Esophagus muscularis mucosa (tissue), 4 donors: ENCODE measurements around the gene FCSK. TPM values are rescaled to one million over a fixed set of nuclear protein-coding genes. Genes with fewer than 3 reads are reported as not detected.
"Not testable (repeated sequence)": the region's sequence is repeated elsewhere in the genome, so short reads cannot be mapped to it uniquely, and the experiment has no call there.

Experiments
- DNase-seq: peaks from one replicate; pipeline ENCODE4 v3.0.0-alpha.2; 2017; ENCODE audit errors: extremely low spot score
- H3K27ac ChIP-seq, 4 donors: fragments of 200-600 bp; sonication (generic); replicated peaks in 1 of 4; 1 replicate in 3 of 4; 2 replicates in 1 of 4; pipeline ENCODE4 v1.5.1; 2016 to 2019; ENCODE audit warnings: mild to moderate bottlenecking in 1 of 4
- H3K27me3 ChIP-seq, 4 donors: fragments of 200-600 bp; sonication (generic); one replicate each; pipeline versions ENCODE4 v1.5.1 to v1.6.0; 2016 to 2019
- H3K36me3 ChIP-seq, 4 donors: fragments of 200-600 bp; sonication (generic); one replicate each; pipeline ENCODE4 v1.5.1; 2016 to 2019
- H3K4me1 ChIP-seq, 4 donors: fragments of 200-600 bp; sonication (generic); one replicate each; pipeline ENCODE4 v1.5.1; 2016 to 2019
- H3K4me3 ChIP-seq, 4 donors: fragments of 200-600 bp; sonication (generic); 1 replicate in 2 of 4; 2 replicates in 2 of 4; pipeline ENCODE4 v1.5.1; 2016 to 2019; ENCODE audit warnings: mild to moderate bottlenecking in 4 of 4, moderate library complexity in 1 of 4
- H3K9me3 ChIP-seq, 4 donors: fragments of 200-600 bp; sonication (generic); 1 replicate in 3 of 4; 2 replicates in 1 of 4; pipeline ENCODE4 v1.5.1; 2016 to 2019
- EP300 ChIP-seq: sonication (generic); formaldehyde crosslinking; IDR thresholded peaks from one replicate; pipeline ENCODE4 v1.6.1; 2017; ENCODE audit warnings: antibody characterized with exemption
- POLR2A ChIP-seq: fragments of 450-650 bp; IDR thresholded peaks from one replicate; pipeline ENCODE4 v1.6.1; 2017; ENCODE audit warnings: antibody characterized with exemption, moderate library complexity, mild to moderate bottlenecking, low read depth
- POLR2AphosphoS5 ChIP-seq, 2 donors: sonication (generic); formaldehyde crosslinking; IDR thresholded peaks; one replicate each; pipeline ENCODE4 v1.6.1; 2017; ENCODE audit warnings: antibody characterized with exemption in 2 of 2
- WGBS: methylation state at CpG from one replicate; pipeline ENCODE4 v1.1.5; 2018; 5-methylcytosine and 5-hydroxymethylcytosine counted together
- intact Hi-C: fragments of 100-400 bp; cut with DNase I; formaldehyde crosslinking; loops from one replicate; pipeline ENCODE4 v1.15.1; 2023
- total RNA-seq, 4 donors: library from RNA; depleted of rRNA; stranded (reverse); fragments of >200 nt; gene quantifications; one replicate each; pipeline versions ENCODE4 v1.1.0 to v1.2.1, GENCODE V29; 2016
- TF ChIP-seq, protein P1 (sequence below), 3 experiments: fragments of 200-600 bp in 2 of 3; fragments of 450-650 bp in 1 of 3; sonication (generic) in 2 of 3; IDR thresholded peaks; one replicate each; pipeline ENCODE4 v1.5.1; 2017 to 2019; ENCODE audit warnings: antibody characterized with exemption in 3 of 3, mild to moderate bottlenecking in 2 of 3, moderate library complexity in 1 of 3

Gene FCSK
- total RNA-seq, 4 donors from 2014 or later = 8.3 to 13.7 (median 12.3) TPM

DNA sequence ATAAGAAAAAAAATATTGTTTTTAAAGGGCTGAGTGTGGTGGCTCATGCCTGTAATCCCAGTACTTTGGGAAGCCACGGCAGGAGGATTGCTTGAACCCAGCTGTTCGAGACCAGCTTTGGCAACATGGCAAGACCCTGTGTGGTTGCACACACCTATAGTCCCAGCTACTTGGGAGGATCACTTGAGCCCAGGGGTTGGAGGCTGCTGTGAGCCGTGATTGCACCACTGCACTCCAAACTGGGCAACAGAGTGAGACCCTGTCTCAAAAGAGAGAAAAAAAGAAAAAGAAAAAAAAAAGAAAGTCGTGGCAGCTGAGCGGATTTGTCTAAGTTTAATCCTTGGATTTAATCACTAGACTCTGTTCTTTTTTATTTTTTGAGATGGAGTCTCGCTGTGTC, 6.3 kb upstream of the FCSK start:
- Histone ChIP-seq H3K27ac (no peak overlapping the region), H3K4me3 (no peak overlapping the region), H3K4me1 (peaks cover 0 to 8% (median 5%) of the 10 kb centered on the region in 4 donors), H3K36me3 (no peaks in the 10 kb centered on the region), H3K27me3 (peaks cover 0 to 7% (median 0%) of the 10 kb centered on the region in 4 donors), H3K9me3 (no peaks in the 10 kb centered on the region)
- TF ChIP-seq POLR2AphosphoS5 (IDR thresholded peaks at IDR 0.05) (no peak), POLR2A (no peak), EP300 (no peak)
- TF ChIP-seq, protein P1, sequence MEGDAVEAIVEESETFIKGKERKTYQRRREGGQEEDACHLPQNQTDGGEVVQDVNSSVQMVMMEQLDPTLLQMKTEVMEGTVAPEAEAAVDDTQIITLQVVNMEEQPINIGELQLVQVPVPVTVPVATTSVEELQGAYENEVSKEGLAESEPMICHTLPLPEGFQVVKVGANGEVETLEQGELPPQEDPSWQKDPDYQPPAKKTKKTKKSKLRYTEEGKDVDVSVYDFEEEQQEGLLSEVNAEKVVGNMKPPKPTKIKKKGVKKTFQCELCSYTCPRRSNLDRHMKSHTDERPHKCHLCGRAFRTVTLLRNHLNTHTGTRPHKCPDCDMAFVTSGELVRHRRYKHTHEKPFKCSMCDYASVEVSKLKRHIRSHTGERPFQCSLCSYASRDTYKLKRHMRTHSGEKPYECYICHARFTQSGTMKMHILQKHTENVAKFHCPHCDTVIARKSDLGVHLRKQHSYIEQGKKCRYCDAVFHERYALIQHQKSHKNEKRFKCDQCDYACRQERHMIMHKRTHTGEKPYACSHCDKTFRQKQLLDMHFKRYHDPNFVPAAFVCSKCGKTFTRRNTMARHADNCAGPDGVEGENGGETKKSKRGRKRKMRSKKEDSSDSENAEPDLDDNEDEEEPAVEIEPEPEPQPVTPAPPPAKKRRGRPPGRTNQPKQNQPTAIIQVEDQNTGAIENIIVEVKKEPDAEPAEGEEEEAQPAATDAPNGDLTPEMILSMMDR (IDR thresholded peaks at IDR 0.05) = no peak
- no peak for DNase-seq
- WGBS = 83% methylated on average over 6 of the region's 6 CpGs
- intact Hi-C loops = no loop called here

DNA sequence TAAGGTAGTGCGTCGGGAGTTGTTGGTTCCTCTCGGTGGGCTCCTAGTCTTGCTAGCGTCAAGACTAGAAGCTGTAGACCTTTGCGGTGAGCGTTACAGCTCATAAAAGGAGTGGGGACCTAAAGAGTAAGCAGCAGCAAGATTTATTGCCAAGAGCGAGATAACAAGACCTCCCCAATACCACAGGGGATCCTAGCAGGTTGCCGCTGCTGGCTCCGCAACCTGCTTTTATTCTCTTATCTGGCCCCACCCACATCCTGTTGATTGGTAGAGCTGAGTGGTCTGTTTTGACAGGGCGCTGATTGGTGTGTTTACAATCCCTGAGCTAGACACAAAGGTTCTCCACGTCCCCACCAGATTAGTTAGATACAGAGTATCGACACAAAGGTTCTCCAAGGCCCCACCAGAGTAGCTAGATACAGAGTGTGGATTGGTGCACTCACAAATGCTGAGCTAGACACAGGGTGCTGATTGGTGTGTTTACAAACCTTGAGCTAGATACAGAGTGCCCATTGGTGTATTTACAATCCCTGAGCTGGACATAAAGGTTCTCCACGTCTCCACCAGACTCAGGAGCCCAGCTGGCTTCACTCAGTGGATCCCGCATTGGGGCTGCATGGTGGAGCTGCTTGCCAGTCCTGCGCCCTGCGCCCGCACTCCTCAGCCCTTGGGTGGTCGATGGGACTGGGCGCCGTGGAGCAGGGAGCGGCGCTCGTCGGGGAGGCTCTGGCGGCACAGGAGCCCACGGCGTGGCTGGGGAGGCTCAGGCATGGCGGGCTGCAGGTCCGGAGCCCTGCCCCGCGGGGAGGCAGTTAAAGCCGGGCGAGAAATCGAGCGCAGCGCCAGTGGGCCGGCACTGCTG, 4.0 kb upstream of the FCSK start:
- H3K9me3 ChIP-seq, H3K27me3 ChIP-seq, H3K36me3 ChIP-seq, H3K27ac ChIP-seq, DNase-seq: not testable (repeated sequence)
- peaks cover 11 to 22% (median 16%) of the 10 kb centered on the region in 4 donors for H3K4me1 ChIP-seq
- 71% methylated on average over 33 of the region's 37 CpGs for WGBS
- peak overlapping the region; percentile 34 to 44 (median 34) for H3K4me3 ChIP-seq
- intact Hi-C loops = loop anchor here (5.0 kb wide), 1 partner anchor 68 kb away; no protein-coding TSS in a partner anchor

DNA sequence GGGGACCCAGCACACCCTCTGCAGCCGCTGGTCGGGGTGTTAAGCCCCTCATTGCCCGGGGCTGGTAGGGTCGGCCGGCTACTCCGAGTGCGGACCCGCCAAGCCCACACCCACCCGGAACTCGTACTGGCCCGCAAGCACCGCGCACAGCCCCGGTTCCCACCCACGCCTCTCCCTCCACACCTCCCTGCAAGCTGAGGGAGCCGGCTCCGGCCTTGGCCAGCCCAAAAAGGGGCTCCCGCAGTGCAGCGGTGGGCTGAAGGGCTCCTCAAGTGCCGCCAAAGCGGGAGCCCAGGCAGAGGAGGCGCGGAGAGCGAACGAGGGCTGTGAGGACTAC, 3.4 kb upstream of the FCSK start:
- intact Hi-C loops = loop anchor here (5.0 kb wide), 1 partner anchor 69 kb away; no protein-coding TSS in a partner anchor
- not testable (repeated sequence) for DNase-seq, H3K9me3 ChIP-seq, H3K27ac ChIP-seq, H3K36me3 ChIP-seq, H3K27me3 ChIP-seq
- WGBS = 46% methylated on average over 12 of the region's 25 CpGs
- peak overlapping the region; percentile 34 to 44 (median 34) for H3K4me3 ChIP-seq
- H3K4me1 ChIP-seq = peaks cover 15 to 28% (median 22%) of the 10 kb centered on the region in 4 donors

DNA sequence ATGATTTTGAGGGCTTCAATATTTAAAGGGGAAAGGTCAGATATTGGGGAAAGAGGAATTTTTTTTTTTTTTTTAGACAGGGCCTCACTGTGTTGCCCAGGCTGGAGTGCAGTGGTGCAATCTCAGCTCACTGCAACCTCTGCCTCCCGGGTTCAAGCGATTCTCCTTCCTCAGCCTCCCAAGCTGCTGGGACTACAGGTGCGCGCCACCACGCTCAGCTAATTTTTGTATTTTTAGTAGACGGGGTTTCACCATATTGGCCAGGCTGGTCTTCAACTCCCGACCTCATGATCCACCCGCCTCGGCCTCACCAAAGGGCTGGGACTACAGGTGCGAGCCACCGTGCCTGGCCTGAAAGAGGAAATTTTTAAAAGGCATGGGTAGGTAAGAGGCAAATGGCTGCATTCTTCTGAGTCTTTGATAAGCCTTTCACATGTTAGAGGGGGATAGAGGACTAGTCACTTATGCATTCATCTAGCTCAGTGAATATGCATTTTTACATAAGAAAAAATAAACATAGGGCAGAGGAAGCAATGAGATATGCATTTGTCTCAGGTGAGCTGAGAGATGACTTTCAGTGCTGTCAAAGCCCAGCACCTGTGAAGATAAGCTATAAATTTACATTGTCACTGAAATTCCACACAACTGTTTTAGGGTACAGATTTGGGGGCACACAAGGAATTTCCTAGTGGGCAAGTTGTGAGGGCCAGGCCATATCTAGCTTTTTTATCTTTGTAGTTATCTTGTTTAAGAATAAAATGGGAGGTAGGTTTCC, 1.1 kb upstream of the FCSK start:
- Histone ChIP-seq H3K27me3 (peaks cover 0 to 7% (median 0%) of the 10 kb centered on the region in 4 donors), H3K4me3 (peak overlapping the region; percentile 86 to 98 (median 94)), H3K4me1 (peaks cover 15 to 30% (median 25%) of the 10 kb centered on the region in 4 donors), H3K9me3 (no peaks in the 10 kb centered on the region), H3K36me3 (peaks cover 0 to under 1% (median 0%) of the 10 kb centered on the region in 4 donors), H3K27ac (peak overlapping the region in 3 of 4 donors; percentile 90 to 96 (median 92))
- DNase-seq = no peak
- WGBS = 98% methylated on average over 11 of the region's 11 CpGs
- TF ChIP-seq, protein P1 (IDR thresholded peaks at IDR 0.05) = no peak
- TF ChIP-seq EP300 (no peak), POLR2AphosphoS5 (IDR thresholded peaks at IDR 0.05) (no peak)
- intact Hi-C loops = loop anchor here (5.0 kb wide), 1 partner anchor 71 kb away; no protein-coding TSS in a partner anchor

DNA sequence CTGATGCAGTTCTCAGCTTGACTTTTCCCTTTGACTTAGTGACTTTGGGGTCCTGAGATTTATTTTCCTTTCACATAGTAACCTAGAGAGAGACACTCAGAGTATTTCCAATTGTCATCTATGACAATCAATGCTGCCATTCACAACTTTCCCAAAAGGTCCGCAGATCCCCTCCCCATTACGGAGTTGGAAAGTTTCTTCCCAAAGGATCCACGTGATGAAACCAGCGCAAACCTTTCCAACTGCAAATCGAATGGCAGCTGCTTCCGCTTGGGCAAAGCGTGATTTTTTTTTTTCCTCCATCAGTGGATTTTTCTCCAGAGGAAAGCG, 538 bp upstream of the FCSK start:
- Histone ChIP-seq H3K36me3 (peaks cover 0 to 6% (median 0%) of the 10 kb centered on the region in 4 donors), H3K27me3 (peaks cover 0 to 7% (median 0%) of the 10 kb centered on the region in 4 donors), H3K4me1 (peaks cover 15 to 30% (median 25%) of the 10 kb centered on the region in 4 donors), H3K9me3 (no peaks in the 10 kb centered on the region), H3K4me3 (peak overlapping the region; percentile 86 to 98 (median 94)), H3K27ac (peak overlapping the region; percentile 90 to 96 (median 94))
- DNase-seq = no peak
- intact Hi-C loops = loop anchor here (5.0 kb wide), 1 partner anchor 72 kb away; no protein-coding TSS in a partner anchor
- TF ChIP-seq, protein P1 (IDR thresholded peaks at IDR 0.05) = no peak
- no peak for TF ChIP-seq EP300
- 0% methylated on average over 8 of the region's 8 CpGs for WGBS
